Spleen (tissue), 7 donors: Measurements from ENCODE around the gene TAF10.

Experiments used
- POLR2A ChIP-seq, 3 donors: fragments of 450-650 bp; IDR thresholded peaks; one replicate each; pipeline ENCODE4 v1.5.1; 2017; ENCODE audit warnings: antibody characterized with exemption in 3 of 3, mild to moderate bottlenecking in 1 of 3
- TF ChIP-seq, protein P1 (sequence below), 11 experiments: fragments of 200-600 bp in 7 of 11; fragments of 450-650 bp in 4 of 11; sonication (generic) in 4 of 11; IDR thresholded peaks in 8 of 11; conservative IDR thresholded peaks in 3 of 11; 1 replicate in 7 of 11; 2 replicates in 4 of 11; pipeline versions ENCODE4 v1.4.0 to v1.8.0; 2016 to 2021; ENCODE audit warnings: antibody characterized with exemption in 11 of 11, inconsistent platforms in 4 of 11, mild to moderate bottlenecking in 1 of 11
- donor health status: DM: no; HTN: no; CAD: no; lungs with moderate emphysema.
- donor health status: DM: no; HTN: no; CAD: no.
- donor health status: DM: no; HTN: no; CAD: no.

DNA sequence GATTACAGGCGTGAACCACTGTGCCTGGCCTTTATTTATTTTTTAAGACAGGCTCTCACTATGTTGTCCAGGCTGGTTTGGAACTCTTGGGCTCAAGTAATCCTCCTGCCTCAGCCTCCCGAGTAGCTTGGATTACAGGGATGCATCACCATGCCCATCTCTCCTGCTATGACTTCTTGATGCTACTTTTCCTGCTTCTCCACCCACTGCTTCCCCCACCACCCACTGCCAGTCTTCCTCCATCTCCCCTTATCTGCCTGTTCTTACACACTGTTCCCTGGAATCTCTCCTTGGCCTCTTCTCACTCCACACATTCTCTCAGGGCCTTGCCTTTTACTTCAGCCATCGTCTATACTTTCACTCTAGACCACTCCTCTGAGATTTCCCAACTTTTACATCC is 24.5 kb upstream of the TAF10 start:
- no peak for TF ChIP-seq POLR2A (IDR thresholded peaks at IDR 0.05)
- TF ChIP-seq, protein P1, sequence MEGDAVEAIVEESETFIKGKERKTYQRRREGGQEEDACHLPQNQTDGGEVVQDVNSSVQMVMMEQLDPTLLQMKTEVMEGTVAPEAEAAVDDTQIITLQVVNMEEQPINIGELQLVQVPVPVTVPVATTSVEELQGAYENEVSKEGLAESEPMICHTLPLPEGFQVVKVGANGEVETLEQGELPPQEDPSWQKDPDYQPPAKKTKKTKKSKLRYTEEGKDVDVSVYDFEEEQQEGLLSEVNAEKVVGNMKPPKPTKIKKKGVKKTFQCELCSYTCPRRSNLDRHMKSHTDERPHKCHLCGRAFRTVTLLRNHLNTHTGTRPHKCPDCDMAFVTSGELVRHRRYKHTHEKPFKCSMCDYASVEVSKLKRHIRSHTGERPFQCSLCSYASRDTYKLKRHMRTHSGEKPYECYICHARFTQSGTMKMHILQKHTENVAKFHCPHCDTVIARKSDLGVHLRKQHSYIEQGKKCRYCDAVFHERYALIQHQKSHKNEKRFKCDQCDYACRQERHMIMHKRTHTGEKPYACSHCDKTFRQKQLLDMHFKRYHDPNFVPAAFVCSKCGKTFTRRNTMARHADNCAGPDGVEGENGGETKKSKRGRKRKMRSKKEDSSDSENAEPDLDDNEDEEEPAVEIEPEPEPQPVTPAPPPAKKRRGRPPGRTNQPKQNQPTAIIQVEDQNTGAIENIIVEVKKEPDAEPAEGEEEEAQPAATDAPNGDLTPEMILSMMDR (IDR thresholded peaks at IDR 0.05 in 8 of 11, conservative IDR thresholded peaks at IDR 0.05 in 3 of 11), result no peak
